C4-2B (cell line): Measurements from ENCODE around the gene SDHA.
A peak's percentile ranks its signal among the peaks of the same experiment; 100 is the strongest.

ENCODE experiments used
- H3K27ac ChIP-seq: fragments of 450-650 bp; 2 replicates; pipeline ENCODE4 v1.5.1; 2017
- CTCF ChIP-seq: fragments of 450-650 bp; conservative IDR thresholded peaks from 2 replicates; pipeline ENCODE4 v1.5.1; 2017; ENCODE audit warnings: mild to moderate bottlenecking
- ZFX ChIP-seq: fragments of 450-650 bp; IDR thresholded peaks from 2 replicates; pipeline ENCODE4 v1.6.1; 2017

The SDHA gene

DNA sequence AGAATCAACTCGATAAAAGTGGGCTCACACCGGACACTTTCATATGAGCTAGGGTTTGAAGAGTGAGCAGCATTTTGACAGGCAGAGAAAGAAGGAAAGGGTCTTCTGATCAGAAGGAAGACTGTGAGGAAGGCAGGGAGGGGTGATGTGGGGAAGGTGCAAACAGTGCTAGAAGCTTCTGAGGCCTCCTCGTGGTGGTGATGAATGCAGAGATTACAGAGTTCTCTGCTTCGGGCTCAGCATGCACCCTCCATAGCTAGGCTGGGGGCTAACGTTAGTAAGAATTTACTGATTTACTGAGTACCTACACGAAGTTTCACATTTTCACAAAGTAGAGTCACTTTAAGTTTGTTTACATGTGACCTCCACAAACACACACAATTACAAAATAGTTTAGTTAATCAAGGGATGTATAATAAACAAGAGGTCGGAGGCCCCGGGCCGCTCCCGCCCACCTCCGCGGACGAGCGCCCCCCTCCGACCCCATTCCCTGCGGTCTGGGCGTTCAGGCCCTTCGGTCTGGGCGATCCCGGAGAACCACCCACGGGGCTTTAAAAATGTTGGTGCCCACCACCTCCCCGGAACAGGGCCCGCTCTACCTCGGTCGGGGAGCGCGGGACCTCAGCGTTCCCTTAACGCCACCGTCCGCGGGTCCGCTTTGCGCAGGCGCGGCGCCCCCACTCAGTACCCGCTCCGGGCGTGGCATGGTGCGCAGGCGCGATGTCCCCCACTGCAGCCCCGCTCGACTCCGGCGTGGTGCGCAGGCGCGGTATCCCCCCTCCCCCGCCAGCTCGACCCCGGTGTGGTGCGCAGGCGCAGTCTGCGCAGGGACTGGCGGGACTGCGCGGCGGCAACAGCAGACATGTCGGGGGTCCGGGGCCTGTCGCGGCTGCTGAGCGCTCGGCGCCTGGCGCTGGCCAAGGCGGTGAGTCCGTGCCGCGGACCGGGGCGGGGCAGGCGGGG, at the start of gene SDHA, which contains the start of gene CCDC127:
SDHA (plus strand) TSS at position 827 of the 963 bp plus-strand sequence; CDS start at position 863, 36 bp downstream.
CCDC127 (minus strand) TSS at position 660 of the 963 bp plus-strand sequence. CDS start 1,304 bp downstream, outside the sequence.
- H3K27ac ChIP-seq, result peak within 1 kb of the TSS; percentile 91
- TF ChIP-seq CTCF (peak; percentile 73), ZFX (peak; percentile 55)

DNA sequence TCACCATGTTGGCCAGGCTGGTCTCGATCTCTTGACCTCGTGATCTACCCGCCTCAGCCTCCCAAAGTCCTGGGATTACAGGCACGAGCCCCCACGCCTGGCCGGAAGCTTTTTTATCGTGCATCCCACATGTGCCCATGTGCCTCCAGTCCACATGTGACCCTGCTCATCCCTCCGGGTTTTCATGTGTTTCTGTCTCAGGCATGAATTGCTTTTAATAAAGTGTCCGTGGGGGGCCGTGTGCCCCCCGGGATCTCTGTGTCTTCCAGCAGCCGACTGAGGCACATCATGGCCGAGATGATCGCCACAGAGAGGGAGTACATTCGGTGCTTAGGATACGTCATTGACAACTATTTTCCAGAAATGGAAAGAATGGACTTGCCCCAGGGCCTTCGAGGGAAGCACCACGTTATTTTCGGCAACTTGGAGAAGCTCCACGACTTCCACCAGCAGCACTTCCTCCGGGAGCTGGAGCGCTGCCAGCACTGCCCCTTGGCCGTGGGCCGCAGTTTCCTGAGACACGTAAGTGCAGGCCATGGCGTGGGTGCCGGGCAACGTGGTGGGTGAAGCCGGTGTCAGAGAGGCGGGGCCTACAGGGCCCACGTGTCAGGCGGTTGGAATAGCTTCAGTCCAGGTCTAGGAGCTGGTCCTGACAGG, 48.9 kb upstream of the SDHA start:
- TF ChIP-seq ZFX, result no peak
- no peak overlapping the region for H3K27ac ChIP-seq

GRCh38 chr5:169728-170094, 48.4 kb upstream of the SDHA start:
- H3K27ac ChIP-seq, result no peak overlapping the region

GRCh38 chr5:170971-171800, 46.9 kb upstream of the SDHA start:
- H3K27ac ChIP-seq, result no peak overlapping the region

More at GRCh38 chr5:169728-170094, 48.4 kb upstream of the SDHA start:
- TF ChIP-seq ZFX (no peak), CTCF (no peak)

GRCh38 chr5:171801-172331, 46.3 kb upstream of the SDHA start:
- TF ChIP-seq CTCF, result no peak
- no peak for TF ChIP-seq ZFX
- H3K27ac ChIP-seq, result no peak overlapping the region

More at GRCh38 chr5:170971-171800, 46.9 kb upstream of the SDHA start:
- no peak for TF ChIP-seq CTCF
- no peak for TF ChIP-seq ZFX

DNA sequence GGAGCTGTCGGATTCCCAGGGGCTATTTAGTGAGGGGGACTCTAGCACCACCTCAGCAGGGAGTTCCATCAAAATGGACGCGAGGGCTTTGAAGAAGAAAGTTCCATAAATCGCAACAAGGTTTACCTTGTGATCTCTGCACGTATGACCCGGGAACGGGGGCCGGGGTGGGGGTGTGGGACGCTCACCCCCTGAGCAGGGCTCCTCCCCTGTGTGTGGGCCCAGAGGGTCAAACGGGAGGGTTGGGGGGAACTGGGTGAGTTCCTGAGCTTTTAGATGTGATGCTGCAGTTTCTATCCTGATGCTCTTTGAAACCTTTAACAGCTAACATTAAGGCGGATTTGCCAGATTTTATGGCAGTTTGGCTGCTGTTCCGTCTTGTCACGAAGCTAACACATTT, 45.7 kb upstream of the SDHA start:
- H3K27ac ChIP-seq, result no peak overlapping the region
- TF ChIP-seq CTCF, result no peak
- TF ChIP-seq ZFX, result no peak

- TF ChIP-seq ZFX, result no peak
- no peak for TF ChIP-seq CTCF
Observed at GRCh38 chr5:172841-173251, 45.3 kb upstream of the SDHA start.

More at GRCh38 chr5:172841-173251, 45.3 kb upstream of the SDHA start:
- H3K27ac ChIP-seq, result no peak overlapping the region
